Erythroblast (primary cell): ENCODE results near the gene RAD51B.

Experiments used
- GATA1 ChIP-seq: IDR thresholded peaks from 2 replicates; pipeline ENCODE4 v1.6.1; 2011; ENCODE audit warnings: low read depth, mild to moderate bottlenecking, control low read depth, low read length, moderate library complexity
- POLR2A ChIP-seq: IDR thresholded peaks from 2 replicates; pipeline ENCODE4 v1.6.1; 2011; ENCODE audit warnings: mild to moderate bottlenecking, low read length

DNA sequence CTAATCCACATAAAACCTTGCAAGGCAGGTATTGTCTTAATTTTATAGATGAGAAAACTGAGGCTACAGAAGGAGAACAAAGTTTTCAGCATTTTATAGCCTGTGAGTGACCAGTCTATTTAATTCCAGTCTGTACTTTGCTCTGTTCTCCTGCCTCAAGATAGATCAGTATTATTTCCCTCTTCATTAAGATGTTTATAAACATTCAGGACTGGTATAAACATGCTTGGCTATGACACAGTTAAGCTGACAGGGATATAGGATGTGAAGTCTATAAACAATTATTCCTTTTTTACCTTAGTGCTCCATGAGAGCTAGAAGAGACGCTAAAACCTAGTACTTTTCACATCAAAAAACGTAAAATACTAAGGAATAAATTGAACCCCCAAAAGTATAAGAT lies 287.3 kb downstream of the RAD51B start:
- TF ChIP-seq POLR2A (no peak), GATA1 (no peak)
